Caco-2 (cell line): ENCODE results near the gene MBL2. TPM values are rescaled to one million over a fixed set of nuclear protein-coding genes. Genes with fewer than 3 reads are reported as not detected.

ENCODE experiments used
- Bru-seq: library from RNA; stranded (reverse); fragments of 400-500 nt; gene quantifications from one replicate; lab custom pipeline; 2021; lab: Mats Ljungman, UMichigan
- BruChase-seq, 2 experiments: library from RNA; stranded (reverse); fragments of 400-500 nt; gene quantifications; one replicate each; lab custom pipeline; 2021; lab: Mats Ljungman, UMichigan
- BruUV-seq: library from RNA; stranded (reverse); fragments of 400-500 nt; replicated peaks from 2 replicates; lab custom pipeline; 2021; lab: Mats Ljungman, UMichigan
- CTCF ChIA-PET: fragments of 300-600 bp; sonication (Branson Sonifier 250); formaldehyde crosslinking; loops from one replicate; lab custom pipeline; 2022; ENCODE audit warnings: antibody characterized with exemption; lab: Charles Lee
- POLR2A ChIA-PET: fragments of 300-600 bp; sonication (Branson Sonifier 250); formaldehyde crosslinking; loops from one replicate; lab custom pipeline; 2022; ENCODE audit warnings: antibody characterized with exemption; lab: Charles Lee
- DNase-seq, 2 experiments: peaks; one replicate each; pipeline versions ENCODE4 v3.0.0 to v3.0.0-alpha.2; 2020 to 2022
- H3K27me3 ChIP-seq: replicated peaks from 2 replicates; pipeline ENCODE4 v1.6.0; 2011; ENCODE audit warnings: low read length; ENCODE audit not compliant: control insufficient read depth, insufficient read depth
- H3K36me3 ChIP-seq: 2 replicates; pipeline ENCODE4 v1.5.1; 2011; ENCODE audit warnings: low read length; ENCODE audit not compliant: control insufficient read depth, insufficient read depth
- H3K4me1 ChIP-seq: fragments of 250-450 bp; sonication (Bioruptor Pico); 2 replicates; pipeline ENCODE4 v1.5.1; 2020; ENCODE audit warnings: mild to moderate bottlenecking
- H3K4me3 ChIP-seq: 2 replicates; pipeline ENCODE4 v1.5.1; 2011; ENCODE audit warnings: low read depth, mild to moderate bottlenecking, control low read depth, low read length
- H3K9me3 ChIP-seq: fragments of 250-450 bp; sonication (Bioruptor Pico); 2 replicates; pipeline ENCODE4 v1.5.1; 2020; ENCODE audit warnings: mild to moderate bottlenecking, moderate library complexity
- H3K27ac Mint-ChIP-seq: one replicate; pipeline ENCODE4 v1.8.0; 2022; ENCODE audit warnings: mixed read lengths; ENCODE audit not compliant: unreplicated experiment
- H3K27me3 Mint-ChIP-seq: one replicate; pipeline ENCODE4 v1.8.0; 2022; ENCODE audit warnings: mixed read lengths; ENCODE audit not compliant: insufficient read depth, unreplicated experiment
- H3K36me3 Mint-ChIP-seq: one replicate; pipeline ENCODE4 v1.8.0; 2022; ENCODE audit warnings: mild to moderate bottlenecking, mixed read lengths; ENCODE audit not compliant: insufficient read depth, unreplicated experiment
- H3K4me1 Mint-ChIP-seq: one replicate; pipeline ENCODE4 v1.8.0; 2022; ENCODE audit warnings: low read depth, mixed read lengths; ENCODE audit not compliant: unreplicated experiment
- H3K4me3 Mint-ChIP-seq: one replicate; pipeline ENCODE4 v1.8.0; 2022; ENCODE audit warnings: mild to moderate bottlenecking, moderate library complexity, mixed read lengths; ENCODE audit not compliant: unreplicated experiment
- H3K9me3 Mint-ChIP-seq: one replicate; pipeline ENCODE4 v1.8.0; 2022; ENCODE audit warnings: mixed read lengths; ENCODE audit not compliant: unreplicated experiment
- intact Hi-C: fragments of 100-400 bp; cut with micrococcal nuclease; formaldehyde crosslinking; loops from one replicate; pipeline ENCODE4 v1.10.0; 2022; ENCODE audit not compliant: unreplicated experiment
- long read RNA-seq: library from polyadenylated mRNA; stranded (forward); transcript quantifications from one replicate; pipeline ENCODE4 v2.0.0, GENCODE V29; 2022
- total RNA-seq: library from RNA; stranded (reverse); gene quantifications from 2 replicates; pipeline ENCODE4 v1.2.3, GENCODE V29; 2022
- TF ChIP-seq, protein P1 (sequence below), 2 experiments: fragments of 200-600 bp in 1 of 2; IDR thresholded peaks; 1 replicate in 1 of 2; 2 replicates in 1 of 2; pipeline versions ENCODE4 v1.5.1 to v1.8.0; 2011 to 2022; ENCODE audit warnings: antibody characterized with exemption in 1 of 2, control low read depth in 1 of 2, inconsistent platforms in 1 of 2, low read depth in 1 of 2, low read length in 1 of 2, mild to moderate bottlenecking in 1 of 2, moderate library complexity in 1 of 2; ENCODE audit not compliant: insufficient read depth in 1 of 2, severe bottlenecking in 1 of 2, unreplicated experiment in 1 of 2

MBL2 gene
- total RNA-seq (0.20 and 0.46 TPM in 2 replicates), Bru-seq, nascent RNA (percentile 40 among the genes with signal in this experiment), BruChase-seq, experiment 1, labeled RNA remaining after a 2-hour chase (percentile 45 among the genes with signal in this experiment), BruChase-seq, experiment 2, labeled RNA remaining after a 6-hour chase (percentile 50 among the genes with signal in this experiment)
- long read RNA-seq, result 0 reads

DNA sequence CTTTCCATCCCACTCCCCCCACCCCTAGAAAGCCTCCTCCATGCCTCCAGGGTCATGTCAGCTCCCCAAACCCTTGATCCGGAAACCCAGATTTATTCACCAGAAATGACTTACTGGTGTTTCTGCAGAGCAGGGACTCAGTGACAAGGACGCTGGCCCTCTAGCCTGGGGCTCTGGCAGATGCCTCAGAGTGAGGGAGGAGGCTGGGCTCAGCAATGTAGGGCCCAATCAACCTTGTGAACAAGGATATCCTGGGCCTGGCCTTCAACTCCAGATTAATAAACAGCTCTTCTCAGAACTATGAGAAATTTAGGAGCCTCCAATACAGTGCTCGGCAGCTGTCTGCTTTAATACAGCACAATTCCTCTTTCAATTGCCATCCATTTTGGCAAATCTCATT lies at the start of gene MBL2:
Gene MBL2, minus strand, starts transcription at position 162 of the 400 bp plus-strand sequence. CDS start 1,149 bp downstream, outside the sequence.
- Histone ChIP-seq H3K9me3 (no peaks in the 10 kb centered on the region), H3K4me3 (no peak within 1 kb of the TSS), H3K4me1 (peaks cover 43% of the 10 kb centered on the region), H3K27me3 (no peaks in the 10 kb centered on the region), H3K36me3 (no peaks in the 10 kb centered on the region)
- peaks cover 55% of the 10 kb centered on the region for H3K4me1 Mint-ChIP-seq
- H3K4me3 Mint-ChIP-seq, result no peak within 1 kb of the TSS
- no peaks in the 10 kb centered on the region for H3K27me3 Mint-ChIP-seq
- DNase-seq, result no peak
- ChIA-PET CTCF (no interaction called here), POLR2A (no interaction called here)
- peak within 1 kb of the TSS; percentile 36 for H3K27ac Mint-ChIP-seq
- H3K36me3 Mint-ChIP-seq, result no peaks in the 10 kb centered on the region
- intact Hi-C loops, result no loop called here
- H3K9me3 Mint-ChIP-seq, result peaks cover 13% of the 10 kb centered on the region
- TF ChIP-seq, protein P1, sequence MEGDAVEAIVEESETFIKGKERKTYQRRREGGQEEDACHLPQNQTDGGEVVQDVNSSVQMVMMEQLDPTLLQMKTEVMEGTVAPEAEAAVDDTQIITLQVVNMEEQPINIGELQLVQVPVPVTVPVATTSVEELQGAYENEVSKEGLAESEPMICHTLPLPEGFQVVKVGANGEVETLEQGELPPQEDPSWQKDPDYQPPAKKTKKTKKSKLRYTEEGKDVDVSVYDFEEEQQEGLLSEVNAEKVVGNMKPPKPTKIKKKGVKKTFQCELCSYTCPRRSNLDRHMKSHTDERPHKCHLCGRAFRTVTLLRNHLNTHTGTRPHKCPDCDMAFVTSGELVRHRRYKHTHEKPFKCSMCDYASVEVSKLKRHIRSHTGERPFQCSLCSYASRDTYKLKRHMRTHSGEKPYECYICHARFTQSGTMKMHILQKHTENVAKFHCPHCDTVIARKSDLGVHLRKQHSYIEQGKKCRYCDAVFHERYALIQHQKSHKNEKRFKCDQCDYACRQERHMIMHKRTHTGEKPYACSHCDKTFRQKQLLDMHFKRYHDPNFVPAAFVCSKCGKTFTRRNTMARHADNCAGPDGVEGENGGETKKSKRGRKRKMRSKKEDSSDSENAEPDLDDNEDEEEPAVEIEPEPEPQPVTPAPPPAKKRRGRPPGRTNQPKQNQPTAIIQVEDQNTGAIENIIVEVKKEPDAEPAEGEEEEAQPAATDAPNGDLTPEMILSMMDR (IDR thresholded peaks at IDR 0.05; ENCODE audit: insufficient read depth in 1 of 2, low read depth in 1 of 2, low read length in 1 of 2, severe bottlenecking in 1 of 2, unreplicated experiment in 1 of 2), result no peak
- no TSS peak for BruUV-seq

DNA sequence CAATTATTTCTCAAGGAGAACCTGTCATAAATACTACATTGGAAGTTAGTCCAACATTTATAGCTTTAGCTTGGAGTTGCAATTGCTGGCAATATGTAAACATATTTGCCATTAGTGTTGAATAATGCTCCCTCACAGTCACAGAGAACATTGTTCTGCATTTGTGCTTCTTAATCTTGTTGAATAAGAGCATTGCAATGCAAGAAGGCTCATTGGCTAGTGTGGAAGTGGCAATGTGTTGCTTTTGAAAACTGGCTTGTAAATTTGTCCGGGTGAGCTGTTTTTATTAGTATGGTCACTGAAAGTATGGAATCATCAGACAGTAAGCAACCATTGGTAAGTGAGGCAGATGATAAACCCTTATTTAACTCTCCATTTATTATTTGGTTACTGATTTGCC lies 47.7 kb upstream of the MBL2 start:
- TF ChIP-seq, protein P1 (IDR thresholded peaks at IDR 0.05; ENCODE audit: insufficient read depth in 1 of 2, low read depth in 1 of 2, low read length in 1 of 2, severe bottlenecking in 1 of 2, unreplicated experiment in 1 of 2), result no peak
- peaks cover 3% of the 10 kb centered on the region for H3K27me3 Mint-ChIP-seq
- POLR2A ChIA-PET, result no interaction called here
- H3K4me1 ChIP-seq, result no peaks in the 10 kb centered on the region; the same call in 1 of the 2 replicates
- H3K36me3 Mint-ChIP-seq, result no peaks in the 10 kb centered on the region
- H3K4me3 Mint-ChIP-seq, result no peak overlapping the region
- no peaks in the 10 kb centered on the region for H3K4me1 Mint-ChIP-seq
- H3K9me3 Mint-ChIP-seq, result no peaks in the 10 kb centered on the region
- no TSS peak for BruUV-seq
- H3K27ac Mint-ChIP-seq, result no peak overlapping the region
- H3K36me3 ChIP-seq, result no peaks in the 10 kb centered on the region
- CTCF ChIA-PET, result no interaction called here
- intact Hi-C loops, result no loop called here
- H3K9me3 ChIP-seq, result no peaks in the 10 kb centered on the region
- no peak for DNase-seq
- no peak overlapping the region for H3K4me3 ChIP-seq
- no peaks in the 10 kb centered on the region for H3K27me3 ChIP-seq

DNA sequence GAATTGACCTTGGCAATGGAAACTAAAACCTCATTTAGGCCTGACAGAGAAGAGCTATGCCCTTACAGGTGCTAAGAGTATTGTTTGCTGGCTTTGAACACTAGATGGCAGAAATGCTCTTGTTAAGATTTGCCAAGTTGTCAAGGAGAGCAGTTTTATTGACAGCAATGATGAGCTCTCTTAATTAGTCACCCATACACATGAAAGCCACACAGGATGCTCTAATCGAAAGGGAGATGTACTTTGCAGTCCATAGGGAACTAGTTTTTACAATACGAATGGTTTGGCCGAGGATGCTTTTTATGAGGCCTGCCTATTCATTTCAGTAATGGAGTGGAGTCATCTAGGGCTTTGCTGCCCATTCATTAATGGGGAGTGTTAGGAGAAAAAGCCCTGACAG lies 45.4 kb upstream of the MBL2 start:
- Histone ChIP-seq H3K9me3 (no peaks in the 10 kb centered on the region), H3K36me3 (no peaks in the 10 kb centered on the region), H3K4me1 (no peaks in the 10 kb centered on the region; the same call in 1 of the 2 replicates), H3K4me3 (no peak overlapping the region), H3K27me3 (no peaks in the 10 kb centered on the region; the same call in 1 of the 2 replicates)
- Mint-ChIP-seq H3K4me1 (no peaks in the 10 kb centered on the region), H3K9me3 (no peaks in the 10 kb centered on the region), H3K27me3 (peaks cover 3% of the 10 kb centered on the region), H3K27ac (no peak overlapping the region), H3K36me3 (no peaks in the 10 kb centered on the region), H3K4me3 (no peak overlapping the region)
- peak in 1 of 2 experiments; percentile 76 for DNase-seq
- TF ChIP-seq, protein P1 (IDR thresholded peaks at IDR 0.05; ENCODE audit: insufficient read depth in 1 of 2, low read depth in 1 of 2, low read length in 1 of 2, severe bottlenecking in 1 of 2, unreplicated experiment in 1 of 2), result peak; percentile 89 to 90
- no TSS peak for BruUV-seq
- ChIA-PET CTCF (interaction anchor here (0.6 to 2.0 kb wide), 24 partner anchors 11 to 991 kb away, joined by 3 to 32 read pairs (median 4); no protein-coding TSS in a partner anchor), POLR2A (interaction anchor here (0.6 kb wide), 3 partner anchors 42 to 824 kb away, joined by 3 read pairs; partner anchors contain the start of gene DKK1)
- intact Hi-C loops, result loop anchor here (1.0 to 10.0 kb wide), 10 partner anchors 66 to 1584 kb away; no protein-coding TSS in a partner anchor
